Stimulated activated naive CD8-positive, alpha-beta T cell treated with anti-CD3 and anti-CD28 coated beads, Interleukin-15, Interleukin-2, amounts not matched to agents 100 ng/mL and 50 ng/mL, for 24 hours (primary cell): ENCODE data around the gene ATP8B4.

ENCODE experiments used
- H3K27ac Mint-ChIP-seq: one replicate; pipeline ENCODE4 v1.8.0; 2021; ENCODE audit warnings: mild to moderate bottlenecking, mixed read lengths
- H3K27me3 Mint-ChIP-seq: one replicate; pipeline ENCODE4 v1.8.0; 2021; ENCODE audit warnings: mixed read lengths
- H3K36me3 Mint-ChIP-seq: one replicate; pipeline ENCODE4 v1.8.0; 2021; ENCODE audit warnings: low read depth, mixed read lengths
- H3K4me1 Mint-ChIP-seq: one replicate; pipeline ENCODE4 v1.8.0; 2021; ENCODE audit warnings: low read depth, mixed read lengths
- H3K4me3 Mint-ChIP-seq: one replicate; pipeline ENCODE4 v1.8.0; 2021; ENCODE audit warnings: mild to moderate bottlenecking, mixed read lengths
- H3K9me3 Mint-ChIP-seq: one replicate; pipeline ENCODE4 v1.8.0; 2021; ENCODE audit warnings: mixed read lengths

ATP8B4 gene

GRCh38 chr15:49908933-49909295, 210.1 kb downstream of the ATP8B4 start:
- H3K4me3 Mint-ChIP-seq, result no peak overlapping the region
- H3K27ac Mint-ChIP-seq, result no peak overlapping the region
- H3K36me3 Mint-ChIP-seq, result no peaks in the 10 kb centered on the region
- no peaks in the 10 kb centered on the region for H3K4me1 Mint-ChIP-seq
- peaks cover 5% of the 10 kb centered on the region for H3K27me3 Mint-ChIP-seq
- H3K9me3 Mint-ChIP-seq, result peaks cover 9% of the 10 kb centered on the region

GRCh38 chr15:49908236-49908932, 210.6 kb downstream of the ATP8B4 start:
- Mint-ChIP-seq H3K4me1 (no peaks in the 10 kb centered on the region), H3K4me3 (no peak overlapping the region), H3K36me3 (no peaks in the 10 kb centered on the region)

GRCh38 chr15:49906966-49907365, 212.1 kb downstream of the ATP8B4 start:
- Mint-ChIP-seq H3K27me3 (peaks cover 5% of the 10 kb centered on the region), H3K4me1 (no peaks in the 10 kb centered on the region), H3K9me3 (peaks cover 9% of the 10 kb centered on the region), H3K27ac (no peak overlapping the region), H3K36me3 (no peaks in the 10 kb centered on the region), H3K4me3 (no peak overlapping the region)

More at GRCh38 chr15:49908236-49908932, 210.6 kb downstream of the ATP8B4 start:
- peaks cover 5% of the 10 kb centered on the region for H3K27me3 Mint-ChIP-seq
- no peak overlapping the region for H3K27ac Mint-ChIP-seq
- peaks cover 9% of the 10 kb centered on the region for H3K9me3 Mint-ChIP-seq

DNA sequence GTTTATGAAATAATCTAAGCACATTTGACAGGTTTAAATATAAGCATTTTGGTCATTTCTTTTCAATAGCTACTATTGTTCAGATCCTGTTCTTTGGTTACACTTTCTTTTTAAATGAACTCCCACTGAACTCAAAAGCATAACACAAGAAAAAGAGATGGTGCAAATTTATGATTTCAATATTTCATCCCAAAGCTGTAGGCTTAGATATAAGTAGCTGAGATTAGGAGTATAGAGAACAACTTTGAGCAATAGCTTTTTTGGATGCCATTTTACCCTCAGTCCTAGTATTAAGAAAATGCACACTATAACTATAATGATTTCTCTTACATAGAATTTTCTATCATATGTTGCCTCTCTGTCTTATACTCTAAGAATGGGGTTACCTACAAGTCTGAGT, 213.8 kb downstream of the ATP8B4 start:
- Mint-ChIP-seq H3K36me3 (no peaks in the 10 kb centered on the region), H3K4me3 (no peak overlapping the region), H3K4me1 (no peaks in the 10 kb centered on the region), H3K27me3 (peaks cover 4% of the 10 kb centered on the region), H3K9me3 (peaks cover 6% of the 10 kb centered on the region), H3K27ac (no peak overlapping the region)

DNA sequence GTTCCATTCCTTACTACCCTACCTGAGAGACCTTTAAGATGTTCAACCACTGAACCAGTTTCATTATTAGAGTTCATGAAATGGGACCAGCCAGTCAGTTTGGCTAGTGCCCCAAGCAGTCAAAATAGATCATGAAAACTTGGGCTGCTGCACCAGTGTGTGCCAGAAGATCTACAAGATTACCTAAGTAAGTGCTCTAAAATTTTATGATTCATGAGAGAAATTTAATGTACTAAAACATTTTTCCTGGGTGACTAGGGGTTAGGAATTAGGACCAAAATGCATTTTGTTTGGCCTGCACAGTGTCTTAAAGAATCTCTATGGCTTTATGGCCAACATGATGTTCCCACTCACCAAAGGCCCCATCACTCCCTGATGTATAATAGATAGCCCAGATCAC, 214.7 kb downstream of the ATP8B4 start:
- Mint-ChIP-seq H3K4me1 (no peaks in the 10 kb centered on the region), H3K9me3 (no peaks in the 10 kb centered on the region), H3K36me3 (no peaks in the 10 kb centered on the region), H3K27me3 (no peaks in the 10 kb centered on the region), H3K4me3 (no peak overlapping the region), H3K27ac (no peak overlapping the region)

GRCh38 chr15:49902685-49903501, 216.1 kb downstream of the ATP8B4 start:
- no peaks in the 10 kb centered on the region for H3K36me3 Mint-ChIP-seq
- no peak overlapping the region for H3K4me3 Mint-ChIP-seq
- no peaks in the 10 kb centered on the region for H3K27me3 Mint-ChIP-seq
- H3K27ac Mint-ChIP-seq, result no peak overlapping the region
- no peaks in the 10 kb centered on the region for H3K4me1 Mint-ChIP-seq
- no peaks in the 10 kb centered on the region for H3K9me3 Mint-ChIP-seq

GRCh38 chr15:49901996-49902684, 216.9 kb downstream of the ATP8B4 start:
- Mint-ChIP-seq H3K27ac (no peak overlapping the region), H3K4me1 (no peaks in the 10 kb centered on the region), H3K9me3 (no peaks in the 10 kb centered on the region), H3K27me3 (no peaks in the 10 kb centered on the region), H3K36me3 (no peaks in the 10 kb centered on the region), H3K4me3 (no peak overlapping the region)

DNA sequence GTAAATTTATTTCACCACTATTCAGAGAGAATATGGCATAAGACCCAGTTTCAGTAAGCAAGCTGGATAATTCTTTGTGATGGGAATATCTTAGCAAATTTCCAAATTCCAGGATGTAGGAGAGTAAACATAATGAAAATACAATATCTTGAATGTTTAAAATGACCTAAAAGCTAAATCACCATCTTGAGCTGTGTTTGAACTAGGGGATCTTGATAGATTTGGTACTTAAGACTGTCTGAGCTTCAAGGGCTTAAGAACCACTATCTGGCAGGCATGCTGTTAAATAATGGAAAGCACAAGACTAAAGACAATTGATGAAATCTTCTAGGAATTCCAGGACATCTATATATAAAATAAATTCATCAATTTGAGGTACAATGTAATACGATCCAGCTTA, 217.7 kb downstream of the ATP8B4 start:
- H3K4me3 Mint-ChIP-seq, result no peak overlapping the region
- H3K27ac Mint-ChIP-seq, result no peak overlapping the region
- H3K9me3 Mint-ChIP-seq, result no peaks in the 10 kb centered on the region
- H3K36me3 Mint-ChIP-seq, result no peaks in the 10 kb centered on the region
- H3K27me3 Mint-ChIP-seq, result no peaks in the 10 kb centered on the region
- no peaks in the 10 kb centered on the region for H3K4me1 Mint-ChIP-seq

GRCh38 chr15:49900903-49901235, 218.2 kb downstream of the ATP8B4 start:
- no peaks in the 10 kb centered on the region for H3K9me3 Mint-ChIP-seq
- no peaks in the 10 kb centered on the region for H3K27me3 Mint-ChIP-seq
- H3K27ac Mint-ChIP-seq, result no peak overlapping the region
- H3K4me3 Mint-ChIP-seq, result no peak overlapping the region
- no peaks in the 10 kb centered on the region for H3K4me1 Mint-ChIP-seq
- H3K36me3 Mint-ChIP-seq, result no peaks in the 10 kb centered on the region

GRCh38 chr15:49900006-49900902, 218.8 kb downstream of the ATP8B4 start:
- no peak overlapping the region for H3K27ac Mint-ChIP-seq
- H3K36me3 Mint-ChIP-seq, result no peaks in the 10 kb centered on the region
- no peaks in the 10 kb centered on the region for H3K27me3 Mint-ChIP-seq
- no peaks in the 10 kb centered on the region for H3K4me1 Mint-ChIP-seq
- no peak overlapping the region for H3K4me3 Mint-ChIP-seq
- no peaks in the 10 kb centered on the region for H3K9me3 Mint-ChIP-seq

DNA sequence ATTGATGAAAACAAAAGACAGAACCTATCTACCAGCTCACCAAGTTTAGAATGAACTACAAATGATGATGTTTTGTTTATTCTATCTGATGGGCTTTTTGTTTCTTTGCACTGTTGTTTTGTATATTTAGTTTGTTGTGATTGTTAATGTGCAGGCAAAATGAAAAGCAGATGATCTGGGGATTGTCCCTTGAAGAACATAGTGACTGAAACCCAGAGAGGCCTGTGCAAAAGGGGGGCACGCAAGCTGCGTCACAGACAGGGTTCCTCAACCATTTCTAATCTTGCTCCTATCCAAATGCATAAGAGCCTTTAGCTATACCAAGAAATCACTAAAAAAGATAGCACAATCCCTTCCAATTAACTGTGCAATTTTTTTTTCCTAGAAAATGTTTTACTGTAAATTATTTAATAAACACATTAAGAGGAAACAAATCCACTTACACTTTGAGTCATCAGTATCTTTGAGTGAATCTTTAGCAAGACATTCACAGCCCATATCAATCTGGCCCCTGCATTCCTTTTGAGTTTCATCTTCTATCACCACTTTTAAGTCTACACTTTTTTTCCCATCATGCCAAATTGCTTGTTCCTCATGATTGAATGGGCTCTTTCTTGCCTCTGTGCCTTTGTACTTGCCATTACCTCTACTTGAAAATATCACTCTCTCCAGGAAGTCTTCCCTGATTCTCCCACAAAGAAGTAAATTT, 220.3 kb downstream of the ATP8B4 start:
- H3K27me3 Mint-ChIP-seq, result no peaks in the 10 kb centered on the region

GRCh38 chr15:49898097-49898496, 220.9 kb downstream of the ATP8B4 start:
- Mint-ChIP-seq H3K4me3 (no peak overlapping the region), H3K27me3 (no peaks in the 10 kb centered on the region), H3K9me3 (no peaks in the 10 kb centered on the region), H3K27ac (no peak overlapping the region), H3K36me3 (no peaks in the 10 kb centered on the region), H3K4me1 (no peaks in the 10 kb centered on the region)

More for the DNA sequence above, 220.3 kb downstream of the ATP8B4 start:
- Mint-ChIP-seq H3K27ac (no peak overlapping the region), H3K9me3 (no peaks in the 10 kb centered on the region), H3K36me3 (no peaks in the 10 kb centered on the region), H3K4me1 (no peaks in the 10 kb centered on the region), H3K4me3 (no peak overlapping the region)

- no peak overlapping the region for H3K4me3 Mint-ChIP-seq
- H3K27me3 Mint-ChIP-seq, result no peaks in the 10 kb centered on the region
- no peaks in the 10 kb centered on the region for H3K4me1 Mint-ChIP-seq
- no peak overlapping the region for H3K27ac Mint-ChIP-seq
- H3K9me3 Mint-ChIP-seq, result no peaks in the 10 kb centered on the region
- H3K36me3 Mint-ChIP-seq, result no peaks in the 10 kb centered on the region
Measured at GRCh38 chr15:49895347-49896223, 223.4 kb downstream of the ATP8B4 start.
